Muscle layer of colon (tissue), 2 donors: ENCODE results near the gene MYL12B.
"Not testable (repeated sequence)": the region's sequence is repeated elsewhere in the genome, so short reads cannot be mapped to it uniquely, and the experiment has no call there.

Source experiments
- H3K27ac ChIP-seq: one replicate; pipeline ENCODE4 v1.7.0; 2013; ENCODE audit warnings: low read depth, mild to moderate bottlenecking, low read length, moderate library complexity
- H3K27me3 ChIP-seq, 2 donors: one replicate each; pipeline ENCODE4 v1.7.0; 2013; ENCODE audit warnings: low read length in 2 of 2, mild to moderate bottlenecking in 2 of 2; ENCODE audit not compliant: insufficient read depth in 2 of 2, control insufficient read depth in 1 of 2
- H3K36me3 ChIP-seq: one replicate; pipeline ENCODE4 v1.7.0; 2013; ENCODE audit warnings: mild to moderate bottlenecking, low read length; ENCODE audit not compliant: insufficient read depth
- H3K4me1 ChIP-seq: one replicate; pipeline ENCODE4 v1.7.0; 2013; ENCODE audit warnings: mild to moderate bottlenecking, low read length; ENCODE audit not compliant: insufficient read depth
- H3K4me3 ChIP-seq, 2 donors: one replicate each; pipeline ENCODE4 v1.7.0; 2013; ENCODE audit warnings: low read length in 2 of 2, low read depth in 1 of 2, mild to moderate bottlenecking in 1 of 2, moderate library complexity in 1 of 2
- H3K9ac ChIP-seq: one replicate; pipeline ENCODE4 v1.7.0; 2013; ENCODE audit warnings: low read length
- H3K9me3 ChIP-seq: one replicate; pipeline ENCODE4 v1.7.0; 2013; ENCODE audit warnings: mild to moderate bottlenecking, low read length
- donor health status: abdominal sarcoma.
- donor health status: Adenocarcinoma of cecum.

MYL12B gene

GRCh38 chr18:3261373-3262233, at the start of gene MYL12B:
Gene MYL12B, plus strand, starts transcription at chr18:3262133. Its CDS starts 10,766 bp downstream, at chr18:3272899.
- Histone ChIP-seq H3K9me3 (no peaks in the 10 kb centered on the region), H3K4me3 (peak within 1 kb of the TSS; percentile 75 to 86), H3K9ac (peak within 1 kb of the TSS; percentile 86), H3K36me3 (peaks cover 18% of the 10 kb centered on the region), H3K4me1 (peaks cover 56% of the 10 kb centered on the region), H3K27me3 (no peaks in the 10 kb centered on the region), H3K27ac (peak within 1 kb of the TSS; percentile 98)

DNA sequence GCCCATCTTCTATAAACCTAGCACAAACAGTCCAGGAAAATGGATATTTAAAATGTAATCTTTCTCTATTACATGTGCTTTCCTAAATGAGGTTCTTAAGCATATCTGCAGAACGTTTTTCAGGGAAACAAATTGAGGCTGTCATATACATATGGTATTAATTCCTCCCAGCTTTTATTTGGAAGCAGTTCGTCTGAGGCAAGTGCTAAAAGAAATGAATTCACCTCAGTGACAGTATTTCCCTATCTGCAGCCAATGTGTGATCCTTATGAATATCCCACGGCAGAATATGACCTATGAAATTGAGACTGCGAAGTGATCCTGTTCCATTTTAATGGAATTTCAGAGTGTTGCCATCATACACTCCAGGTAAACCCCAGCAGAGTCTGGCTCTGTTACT, 49.3 kb upstream of the MYL12B start:
- Histone ChIP-seq H3K27me3 (no peaks in the 10 kb centered on the region), H3K9me3 (no peaks in the 10 kb centered on the region), H3K4me3 (no peak overlapping the region), H3K4me1 (peaks cover 26% of the 10 kb centered on the region), H3K27ac (no peak overlapping the region), H3K36me3 (no peaks in the 10 kb centered on the region), H3K9ac (no peak overlapping the region)

DNA sequence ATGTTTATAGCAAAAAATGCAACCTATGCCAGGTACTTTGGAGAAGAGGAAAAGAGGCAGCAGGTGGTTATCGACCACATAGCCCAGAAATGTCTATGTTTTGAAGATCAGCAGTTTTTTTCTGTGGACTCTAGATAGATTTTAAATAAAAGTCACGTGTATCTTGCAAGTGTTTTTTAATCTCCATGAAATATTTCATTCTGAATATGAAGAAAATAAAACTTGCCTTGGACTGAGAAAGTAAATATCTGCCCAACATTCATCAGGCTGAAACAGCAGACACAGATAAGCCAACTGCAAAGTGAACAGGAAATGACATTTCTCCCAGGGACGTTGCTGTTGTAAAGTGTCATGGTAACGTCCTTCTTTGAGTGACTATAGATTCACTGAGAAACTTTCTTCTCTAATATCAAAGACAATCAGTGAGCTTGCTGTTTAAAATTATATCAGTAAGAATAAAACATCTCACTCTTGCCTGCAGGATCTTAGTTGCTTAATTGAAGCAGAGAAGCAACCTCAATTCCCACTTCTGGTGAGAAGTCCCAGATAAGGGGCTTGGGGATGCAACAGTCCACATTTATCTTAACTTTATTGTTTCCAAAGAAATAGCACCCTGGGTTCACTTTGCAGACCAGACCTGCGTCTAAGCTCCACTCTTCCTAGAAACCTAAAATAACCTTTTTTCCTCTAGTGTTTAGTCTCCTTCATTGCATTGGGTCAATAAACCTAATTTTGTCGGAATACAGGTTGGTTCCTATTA, 48.5 kb upstream of the MYL12B start:
- Histone ChIP-seq H3K4me3 (no peak overlapping the region), H3K9me3 (no peaks in the 10 kb centered on the region), H3K27me3 (no peaks in the 10 kb centered on the region), H3K4me1 (peaks cover 26% of the 10 kb centered on the region), H3K27ac (no peak overlapping the region), H3K9ac (no peak overlapping the region), H3K36me3 (no peaks in the 10 kb centered on the region)

- no peaks in the 10 kb centered on the region for H3K27me3 ChIP-seq
- H3K4me1 ChIP-seq = peaks cover 29% of the 10 kb centered on the region
- H3K4me3 ChIP-seq = no peak overlapping the region
- no peak overlapping the region for H3K9ac ChIP-seq
- no peaks in the 10 kb centered on the region for H3K36me3 ChIP-seq
- no peak overlapping the region for H3K27ac ChIP-seq
- no peaks in the 10 kb centered on the region for H3K9me3 ChIP-seq
Observed at GRCh38 chr18:3214855-3215637, 46.9 kb upstream of the MYL12B start.

- no peak overlapping the region for H3K4me3 ChIP-seq
- no peaks in the 10 kb centered on the region for H3K36me3 ChIP-seq
- no peaks in the 10 kb centered on the region for H3K27me3 ChIP-seq
- no peak overlapping the region for H3K9ac ChIP-seq
- H3K4me1 ChIP-seq = peaks cover 27% of the 10 kb centered on the region
- no peak overlapping the region for H3K27ac ChIP-seq
- no peaks in the 10 kb centered on the region for H3K9me3 ChIP-seq
Observed at GRCh38 chr18:3216987-3217386, 44.9 kb upstream of the MYL12B start.

- Histone ChIP-seq H3K27ac (peak overlapping the region; percentile 35), H3K9ac (no peak overlapping the region), H3K4me3 (no peak overlapping the region)
Observed at GRCh38 chr18:3217948-3218647, 43.8 kb upstream of the MYL12B start.

DNA sequence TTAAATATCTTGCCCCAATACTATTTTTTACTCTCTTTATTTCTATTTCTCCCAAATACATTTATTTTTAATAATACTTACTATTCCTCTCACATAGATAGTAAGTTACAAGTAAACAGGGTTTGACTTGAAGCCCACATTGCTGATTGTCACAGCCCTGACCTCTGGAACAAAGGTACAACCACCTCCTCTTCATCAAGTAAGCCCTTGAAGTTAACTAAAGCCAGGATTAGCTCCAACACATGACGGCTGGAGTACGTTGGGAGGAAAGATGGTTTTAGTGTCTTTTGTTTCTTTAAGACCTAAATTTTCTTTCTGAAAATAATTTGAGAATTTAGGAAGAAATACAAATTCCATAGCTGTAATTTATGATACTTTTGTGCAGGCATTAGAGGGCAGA, 43.1 kb upstream of the MYL12B start:
- Histone ChIP-seq H3K4me3 (peak overlapping the region; percentile 39 to 70), H3K9me3 (no peaks in the 10 kb centered on the region), H3K4me1 (peaks cover 11% of the 10 kb centered on the region), H3K27ac (peak overlapping the region; percentile 78), H3K27me3 (no peaks in the 10 kb centered on the region), H3K9ac (peak overlapping the region; percentile 59), H3K36me3 (no peaks in the 10 kb centered on the region)

More at GRCh38 chr18:3217948-3218647, 43.8 kb upstream of the MYL12B start:
- no peaks in the 10 kb centered on the region for H3K9me3 ChIP-seq
- H3K4me1 ChIP-seq = peaks cover 17% of the 10 kb centered on the region
- no peaks in the 10 kb centered on the region for H3K36me3 ChIP-seq
- H3K27me3 ChIP-seq = no peaks in the 10 kb centered on the region

GRCh38 chr18:3219241-3219630, 42.7 kb upstream of the MYL12B start:
- H3K9ac ChIP-seq = peak overlapping the region; percentile 59
- no peaks in the 10 kb centered on the region for H3K36me3 ChIP-seq
- peak overlapping the region; percentile 39 to 70 for H3K4me3 ChIP-seq
- H3K27ac ChIP-seq = peak overlapping the region; percentile 78
- H3K4me1 ChIP-seq = peaks cover 11% of the 10 kb centered on the region
- no peaks in the 10 kb centered on the region for H3K9me3 ChIP-seq
- no peaks in the 10 kb centered on the region for H3K27me3 ChIP-seq

- Histone ChIP-seq H3K9me3 (no peaks in the 10 kb centered on the region), H3K4me3 (peak within 1 kb of the TSS; percentile 39 to 70), H3K4me1 (peaks cover 11% of the 10 kb centered on the region), H3K36me3 (no peaks in the 10 kb centered on the region), H3K27me3 (no peaks in the 10 kb centered on the region), H3K27ac (peak within 1 kb of the TSS; percentile 78), H3K9ac (peak within 1 kb of the TSS; percentile 59)
Observed at GRCh38 chr18:3219631-3220335, 42.1 kb upstream of the MYL12B start, which contains the start of gene MYOM1. Gene MYOM1, minus strand, starts transcription at chr18:3219968. Its CDS starts 4,745 bp downstream, at chr18:3215223.

DNA sequence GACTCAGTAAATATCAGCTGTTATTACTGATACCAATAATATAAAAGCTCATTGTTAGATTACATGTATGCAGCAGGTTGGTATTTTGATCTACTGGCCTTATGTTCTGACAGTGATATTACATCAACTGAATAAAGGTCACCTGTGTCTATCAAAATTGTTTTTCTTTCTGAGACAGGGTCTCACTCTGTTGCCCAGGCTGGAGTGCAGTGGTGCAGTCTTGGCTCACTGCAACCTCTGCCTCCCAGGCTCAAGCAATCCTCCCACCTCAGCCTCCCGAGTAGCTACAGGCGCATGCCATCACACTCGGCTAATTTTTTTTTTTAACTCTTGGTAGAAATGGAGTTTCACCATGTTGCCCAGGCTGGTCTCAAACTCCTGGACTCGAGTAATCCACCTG, 41.1 kb upstream of the MYL12B start:
- not testable (repeated sequence) for H3K36me3 ChIP-seq, H3K9ac ChIP-seq, H3K27me3 ChIP-seq, H3K27ac ChIP-seq, H3K4me3 ChIP-seq, H3K9me3 ChIP-seq
- peaks cover 11% of the 10 kb centered on the region for H3K4me1 ChIP-seq
